Glomerular endothelial cell (primary cell): ENCODE measurements around the gene METTL22. TPM values are rescaled to one million over a fixed set of nuclear protein-coding genes. Genes with fewer than 3 reads are reported as not detected.

Experiments used
- DNase-seq: peaks from one replicate; pipeline ENCODE4 v3.0.0-alpha.2; 2011; ENCODE audit warnings: low read depth, low spot score; ENCODE audit errors: extremely low read depth
- total RNA-seq: library from RNA; depleted of rRNA; stranded (reverse); fragments of >200 nt; gene quantifications from 2 replicates; pipeline ENCODE4 v1.2.3, GENCODE V29; 2015

METTL22 gene
- total RNA-seq, 1 donor from 2014 or later = 22.1 TPM

DNA sequence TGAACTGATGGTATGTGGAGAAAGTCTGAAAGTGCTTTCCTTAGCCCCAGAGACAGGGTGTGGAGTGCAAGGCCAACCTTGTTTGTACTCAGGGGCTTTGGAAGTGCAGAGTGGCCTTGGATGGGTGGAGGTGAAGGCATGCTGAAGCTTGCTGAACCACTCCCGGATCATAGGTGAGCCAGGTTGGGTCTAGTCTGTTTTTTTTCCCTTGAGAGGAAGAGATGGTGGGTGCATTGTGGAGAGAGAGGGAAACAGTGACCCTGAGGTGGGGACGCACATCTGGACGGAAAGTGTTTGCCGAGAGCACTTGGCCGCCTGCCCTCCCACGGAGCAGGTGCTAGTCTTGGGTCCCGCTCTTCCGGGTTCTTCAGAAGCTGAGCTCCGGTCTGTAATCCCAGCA lies 65.4 kb downstream of the METTL22 start:
- DNase-seq = no peak

DNA sequence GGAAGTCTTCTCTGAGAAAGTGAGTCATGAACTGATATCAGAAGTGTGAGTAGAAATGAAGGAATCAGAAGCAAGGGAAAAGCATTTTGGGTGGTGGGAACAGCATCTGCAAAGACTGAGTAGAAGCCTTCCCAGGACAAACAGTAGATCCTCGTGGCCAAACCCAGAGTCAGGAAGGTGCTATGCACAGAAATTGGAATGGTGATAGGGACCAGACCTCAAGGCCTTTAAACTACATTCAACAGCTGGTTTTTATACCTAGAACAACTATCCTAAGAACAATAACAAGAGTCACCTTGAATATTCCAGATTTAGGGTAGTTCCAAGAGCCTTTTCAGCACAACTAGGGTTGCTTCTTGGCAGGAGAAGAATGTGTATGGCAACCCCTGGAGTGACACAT lies 68.2 kb downstream of the METTL22 start:
- DNase-seq = no peak

DNA sequence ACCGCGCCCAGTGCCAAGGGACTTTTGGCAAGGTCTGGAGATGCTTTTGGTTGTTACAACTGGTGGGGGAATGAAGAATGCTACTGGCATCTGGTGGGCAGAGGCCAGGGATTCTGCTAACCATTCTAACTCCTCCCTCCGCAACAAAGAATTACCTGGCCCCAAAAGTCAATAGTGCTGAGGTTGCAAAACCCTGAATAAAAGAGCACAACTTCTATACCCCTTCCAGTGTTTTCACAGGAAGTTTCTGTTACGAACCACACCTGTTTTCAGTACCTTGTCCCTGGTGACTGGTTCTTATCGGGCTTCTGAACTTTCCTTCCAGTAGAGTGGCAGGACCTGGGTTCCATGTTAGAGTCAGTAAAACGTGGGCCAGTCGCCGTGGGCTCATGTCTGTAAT lies 70.2 kb downstream of the METTL22 start:
- DNase-seq = no peak

DNA sequence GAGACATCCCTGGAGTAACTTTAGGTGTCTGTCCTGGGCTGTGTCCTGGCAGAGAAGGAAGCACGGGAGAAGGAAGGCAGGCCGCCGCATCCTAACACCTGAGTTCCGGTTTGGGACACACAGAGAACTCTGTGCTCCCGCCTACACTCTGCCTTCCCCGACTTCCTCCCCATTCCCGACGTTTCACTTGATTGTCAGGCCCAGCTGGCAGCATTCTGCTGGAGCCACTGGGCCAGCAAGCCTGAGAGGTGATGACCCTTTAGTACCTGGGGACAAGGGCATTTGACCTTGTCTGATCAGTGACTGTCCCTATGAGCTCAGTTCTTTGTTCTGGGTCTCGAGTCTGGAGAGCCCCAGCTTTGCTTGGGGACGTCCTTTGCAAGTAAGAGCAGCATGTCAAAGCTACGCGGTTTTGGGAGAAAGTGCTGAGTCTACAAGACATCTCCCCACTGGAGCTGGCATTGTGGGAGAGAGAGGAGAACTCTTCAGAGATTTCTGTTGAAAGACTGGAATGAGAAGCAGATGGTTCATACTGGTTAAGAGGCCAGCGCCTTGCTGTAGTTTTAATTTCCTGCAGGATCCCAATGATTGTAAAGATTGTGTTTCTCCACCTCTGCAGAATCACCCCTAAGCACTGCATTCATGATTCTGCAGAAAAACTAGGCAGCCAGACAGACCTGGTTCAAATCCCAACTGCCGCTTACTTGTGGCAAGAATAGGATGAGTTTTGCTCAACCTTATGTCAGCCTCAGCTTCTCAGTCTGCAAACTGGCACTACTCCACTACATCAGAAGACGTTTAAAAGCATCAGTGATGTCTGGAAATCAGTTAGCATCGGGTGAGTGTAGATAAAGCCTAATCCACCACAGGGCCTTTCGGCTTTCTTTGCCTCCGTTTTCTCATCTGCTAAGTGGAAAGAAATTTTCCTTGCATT lies 73.6 kb downstream of the METTL22 start:
- DNase-seq = no peak

DNA sequence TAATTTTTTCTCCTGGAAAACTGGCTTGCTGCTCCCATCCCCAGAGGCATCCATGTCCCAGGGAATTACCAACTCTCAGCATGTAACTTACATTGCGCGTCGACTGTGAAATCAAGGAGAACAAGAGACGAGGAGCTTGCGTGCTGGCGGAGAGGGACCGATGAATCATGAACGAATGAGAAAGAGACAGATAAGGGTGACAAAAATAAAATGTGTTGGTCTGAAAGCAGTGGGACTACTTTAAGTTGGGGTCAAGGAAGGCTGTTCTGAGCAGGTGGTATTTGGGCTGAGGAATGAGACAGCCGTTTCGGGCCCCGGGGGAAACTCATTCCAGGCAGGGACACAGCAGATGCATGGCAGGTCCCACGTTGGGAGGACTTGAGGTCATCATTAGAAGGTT lies 75.4 kb downstream of the METTL22 start:
- DNase-seq = no peak

DNA sequence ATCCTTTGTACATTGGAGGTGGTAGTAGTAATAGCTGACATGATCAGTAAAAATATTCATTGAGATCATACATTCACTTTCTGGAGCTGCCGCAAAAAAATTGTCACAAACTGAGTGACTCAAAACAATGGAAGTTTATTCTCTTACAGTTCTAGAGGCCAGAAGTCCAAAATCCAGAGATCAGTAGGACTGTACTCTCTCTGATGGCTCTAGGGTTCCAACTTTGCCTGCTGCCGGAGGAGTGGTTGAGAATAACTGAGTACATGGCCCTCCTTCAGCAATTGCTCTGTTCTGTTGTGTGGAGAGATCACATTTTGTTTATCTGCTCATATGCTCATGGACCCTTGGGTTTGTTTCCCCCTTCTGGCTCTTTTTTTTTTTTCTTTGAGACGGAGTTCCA lies 76.5 kb downstream of the METTL22 start:
- no peak for DNase-seq

Other genes with a start within 250 kb of the METTL22 start
- not detected in 2 replicates for gene TMEM114, start 31.2 kb upstream of the METTL22 start, total RNA-seq
- 2.4 and 4.4 TPM in 2 replicates for gene ABAT, start 52.9 kb downstream of the METTL22 start, total RNA-seq
- 6.1 and 9.2 TPM in 2 replicates for gene TMEM186, start 175.9 kb downstream of the METTL22 start, total RNA-seq
- 35.0 and 53.0 TPM in 2 replicates for gene PMM2, start 176.1 kb downstream of the METTL22 start, total RNA-seq
- 71.4 and 77.0 TPM in 2 replicates for gene CARHSP1, start 247.3 kb downstream of the METTL22 start, total RNA-seq